GM20431 (cell line): Measurements from ENCODE around the gene PARD3.

Experiments used
- in situ Hi-C: fragments of 300-500 bp; cut with MseI, MboI; formaldehyde crosslinking; loops from one replicate; pipeline ENCODE4 v1.15.0; 2020; ENCODE audit warnings: low sequenced_read_pairs; ENCODE audit not compliant: unreplicated experiment

The PARD3 gene

DNA sequence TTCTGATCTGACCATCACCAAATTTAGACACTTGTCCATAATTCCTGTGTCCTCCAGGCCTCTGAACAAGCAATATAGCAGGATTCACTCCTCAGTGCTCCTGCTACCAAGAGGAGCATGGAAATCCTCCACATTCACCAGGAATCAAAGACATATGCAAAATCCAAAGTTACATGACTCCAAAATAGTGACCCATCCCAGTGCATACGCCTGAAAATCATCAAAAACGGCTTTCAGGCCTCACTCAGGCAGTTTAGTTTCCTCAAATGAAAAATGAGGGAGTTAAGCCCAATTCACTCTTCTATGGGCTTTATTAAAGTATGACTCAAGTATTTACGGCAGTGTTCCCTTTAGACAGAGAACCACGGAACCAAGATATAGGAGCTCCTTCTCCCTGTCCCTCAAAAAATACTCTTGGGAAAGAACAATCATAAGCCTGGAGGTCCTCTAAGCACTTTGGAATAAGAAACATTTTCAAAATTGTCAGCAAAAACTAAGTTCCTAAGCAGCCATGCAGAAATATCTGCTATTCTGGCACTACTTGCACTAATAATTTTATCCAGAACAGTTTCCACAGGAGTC, 240.7 kb downstream of the PARD3 start:
- in situ Hi-C loops, result no loop called here

- in situ Hi-C loops, result no loop called here
Observed at GRCh38 chr10:34570887-34571286, 244.2 kb downstream of the PARD3 start.

DNA sequence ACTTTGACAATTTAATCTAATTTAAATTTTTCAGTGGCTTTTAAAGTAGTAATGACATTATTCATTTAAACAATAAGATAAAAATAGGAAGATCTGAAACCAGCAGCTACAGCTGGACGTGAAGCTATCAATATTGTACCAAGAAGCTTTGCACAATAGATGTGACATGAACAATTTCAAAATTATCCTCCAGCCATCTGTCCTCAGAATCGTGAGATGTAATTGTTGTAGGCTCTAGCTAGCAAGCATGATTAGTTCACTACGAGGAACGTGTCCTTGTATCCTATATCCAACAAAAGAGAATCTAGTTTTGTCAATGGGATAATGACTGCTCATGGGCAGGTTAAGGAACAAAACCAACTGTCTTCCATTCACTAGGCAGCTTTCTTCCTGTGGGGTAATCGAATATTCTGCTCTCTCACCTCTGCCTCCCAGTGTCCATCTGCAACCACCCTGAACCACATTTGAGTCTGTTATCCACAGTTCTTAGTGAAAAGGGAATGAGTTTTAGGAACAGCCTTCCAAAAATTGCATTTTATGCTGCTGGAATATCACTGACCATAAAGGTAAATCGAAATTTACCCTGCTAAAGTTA, 247.3 kb downstream of the PARD3 start:
- in situ Hi-C loops, result no loop called here

- in situ Hi-C loops, result no loop called here
Observed at GRCh38 chr10:34565934-34566333, 249.2 kb downstream of the PARD3 start.

DNA sequence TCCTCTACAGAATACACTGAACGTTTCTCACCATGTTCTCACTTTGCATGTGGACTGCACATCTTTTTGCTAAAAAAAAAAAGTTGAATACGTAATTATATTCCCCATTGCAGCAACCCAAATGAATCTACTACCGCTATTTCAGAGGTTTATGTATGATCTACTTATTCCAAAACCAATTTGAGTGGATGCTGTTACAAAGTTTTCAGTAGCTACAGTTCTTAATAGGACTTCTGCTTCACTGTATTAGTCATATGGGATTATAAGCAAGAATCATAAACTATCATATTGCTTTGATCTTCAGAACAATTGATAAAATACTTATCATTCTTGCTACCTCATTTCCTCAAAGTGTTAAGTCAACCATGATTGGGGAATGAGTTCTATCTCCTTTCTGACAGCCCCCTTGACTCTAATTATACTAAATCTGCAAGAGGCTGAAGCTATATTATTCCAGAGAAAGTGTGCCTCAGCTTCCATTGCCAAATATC, 257.0 kb downstream of the PARD3 start:
- in situ Hi-C loops, result no loop called here

- in situ Hi-C loops, result no loop called here
Observed at GRCh38 chr10:34557173-34557572, 257.9 kb downstream of the PARD3 start.

DNA sequence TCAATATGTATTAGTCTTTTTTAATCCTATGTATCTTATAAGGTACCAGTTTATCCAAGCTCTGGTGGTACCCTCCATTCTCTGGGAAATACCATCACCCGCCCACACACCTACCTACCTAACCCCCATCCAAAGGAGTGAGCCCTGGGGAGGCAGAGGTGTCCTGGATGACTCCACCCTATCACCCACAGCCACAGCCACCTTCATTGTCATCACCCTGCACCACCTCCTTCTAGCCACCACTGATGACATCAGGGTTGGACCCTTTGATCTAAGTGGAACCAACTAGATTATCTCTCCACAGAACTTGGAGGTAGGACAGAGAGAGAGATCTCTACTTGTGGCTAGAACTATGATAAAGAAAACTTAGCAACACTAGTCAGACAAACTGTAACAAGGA, 259.4 kb downstream of the PARD3 start:
- in situ Hi-C loops, result no loop called here

DNA sequence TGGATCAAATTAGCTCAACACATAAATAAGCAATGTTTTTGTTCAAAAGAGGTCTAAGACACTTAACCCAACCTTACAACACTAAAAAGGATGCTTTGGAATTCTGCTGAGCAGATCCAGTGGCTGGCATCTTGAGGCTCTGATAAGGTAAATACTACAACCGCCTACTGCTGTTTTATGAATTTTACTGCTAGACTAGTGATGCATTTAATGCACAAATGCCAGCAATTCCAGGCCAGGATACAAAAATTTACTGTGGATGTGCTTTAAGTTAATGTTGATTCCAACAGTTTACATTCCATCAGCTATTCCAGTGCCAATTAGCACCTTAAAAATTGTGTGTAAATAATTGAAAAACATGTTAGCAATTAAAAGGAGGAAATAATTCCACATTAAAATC, 261.3 kb downstream of the PARD3 start:
- in situ Hi-C loops, result no loop called here

DNA sequence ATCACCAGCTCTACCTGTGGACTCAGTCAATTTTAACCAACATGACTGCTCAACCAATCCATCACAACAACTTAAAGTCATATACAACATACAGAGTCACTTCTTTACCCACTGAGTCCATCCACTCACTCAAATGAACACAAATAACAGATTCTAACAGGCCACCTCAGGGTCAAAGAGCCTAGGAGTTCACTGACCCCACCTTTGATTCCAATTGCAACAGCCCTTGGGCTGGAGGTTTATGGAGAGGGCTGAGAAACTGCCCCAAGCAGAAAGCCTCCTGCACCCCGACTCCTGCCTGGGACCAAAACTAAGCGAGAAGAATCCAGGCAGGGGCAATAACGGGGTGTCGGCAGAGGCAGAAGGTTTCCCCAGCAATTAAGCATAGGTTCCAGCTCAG, 263.8 kb downstream of the PARD3 start:
- in situ Hi-C loops, result no loop called here

DNA sequence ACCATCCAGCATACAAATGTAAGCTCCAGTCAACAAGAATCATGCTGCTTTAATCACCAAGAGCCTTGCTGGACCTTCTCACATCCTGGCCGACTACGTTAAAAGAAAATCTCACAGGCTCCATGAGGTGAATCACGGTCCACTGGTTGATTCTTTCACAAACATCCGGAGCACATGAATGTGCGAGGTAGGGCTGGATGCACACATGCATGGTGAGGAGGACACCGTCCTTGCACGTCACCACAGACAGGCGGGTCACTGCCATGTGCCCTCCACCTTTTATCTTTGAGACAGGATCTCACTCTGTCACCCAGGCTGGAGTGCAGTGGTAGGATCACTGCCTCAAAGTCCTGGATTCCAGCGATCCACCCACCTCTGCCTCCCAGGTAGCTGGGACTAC, 265.1 kb downstream of the PARD3 start:
- in situ Hi-C loops, result no loop called here

- in situ Hi-C loops, result no loop called here
Observed at GRCh38 chr10:34549001-34549400, 266.1 kb downstream of the PARD3 start.

- in situ Hi-C loops, result no loop called here
Observed at GRCh38 chr10:34548466-34548865, 266.6 kb downstream of the PARD3 start.

DNA sequence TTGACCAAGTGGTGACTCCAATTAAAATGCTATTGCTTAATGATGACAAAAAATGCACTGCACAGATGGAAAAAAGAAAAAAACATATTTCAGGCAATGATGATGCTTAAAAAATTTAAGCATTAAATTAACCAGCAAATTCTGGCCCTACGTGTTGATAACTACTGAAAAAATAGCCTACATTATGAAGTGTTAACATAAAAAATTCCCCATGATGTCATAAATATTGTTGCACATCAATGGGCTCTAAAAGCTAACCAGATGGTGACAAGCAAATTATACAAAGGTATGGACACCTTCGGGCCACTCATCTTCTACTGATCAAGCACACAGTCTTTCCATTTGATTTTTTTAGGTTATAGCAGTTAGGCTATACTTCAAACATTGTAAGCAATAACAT, 267.4 kb downstream of the PARD3 start:
- in situ Hi-C loops, result no loop called here

GRCh38 chr10:34547291-34547690, 267.8 kb downstream of the PARD3 start:
- in situ Hi-C loops, result no loop called here

- in situ Hi-C loops, result no loop called here
Observed at GRCh38 chr10:34544400-34544799, 270.7 kb downstream of the PARD3 start.

DNA sequence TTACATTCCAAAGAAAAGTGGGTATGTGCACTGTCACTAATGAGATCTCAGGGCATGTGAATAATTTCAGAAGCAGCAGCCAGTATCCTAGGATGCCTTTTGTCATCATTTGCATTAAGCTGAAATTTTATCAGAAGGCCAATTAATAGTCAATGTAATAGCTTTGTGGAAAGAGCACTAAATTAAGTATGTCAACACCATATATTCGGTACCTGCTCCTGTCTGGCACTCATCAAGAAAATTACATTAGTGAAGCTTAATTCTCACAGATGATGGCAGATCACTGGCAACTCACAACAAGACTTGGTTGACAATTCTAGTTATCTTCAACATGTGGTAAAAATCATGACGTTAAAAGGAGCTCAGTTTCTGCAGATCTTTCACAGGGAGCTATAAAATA, 271.4 kb downstream of the PARD3 start:
- in situ Hi-C loops, result no loop called here

- in situ Hi-C loops, result no loop called here
Observed at GRCh38 chr10:34540492-34540891, 274.6 kb downstream of the PARD3 start.

GRCh38 chr10:34539533-34540315, 275.4 kb downstream of the PARD3 start:
- in situ Hi-C loops, result no loop called here

- in situ Hi-C loops, result no loop called here
Observed at GRCh38 chr10:34538281-34538829, 276.7 kb downstream of the PARD3 start.

DNA sequence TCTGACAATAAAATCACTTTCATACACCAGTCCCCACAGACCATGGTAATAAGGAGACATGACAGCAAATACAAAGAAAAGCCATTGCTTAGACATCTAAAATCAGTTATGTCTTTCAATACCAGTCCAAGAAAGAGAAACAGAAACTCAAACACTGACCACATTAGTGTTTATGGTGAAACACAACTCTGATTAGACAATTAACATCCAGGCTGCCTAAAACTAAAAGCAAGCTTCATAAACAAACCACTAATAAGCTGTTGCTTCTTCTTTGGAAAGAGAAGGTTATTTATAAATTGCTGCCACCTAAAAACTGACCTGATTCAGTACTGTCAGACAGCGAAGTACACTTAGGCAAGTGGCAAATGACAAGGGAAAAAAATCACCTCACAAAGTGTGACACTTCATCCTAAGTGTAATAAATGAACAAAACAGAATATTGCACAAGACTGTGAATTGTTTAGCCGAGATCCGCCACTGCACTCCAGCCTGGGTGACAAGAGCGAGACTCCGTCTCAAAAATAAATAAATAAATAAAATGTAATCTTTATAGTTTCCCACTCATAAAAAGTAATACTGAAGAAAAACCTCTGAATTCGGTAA, 277.4 kb downstream of the PARD3 start:
- in situ Hi-C loops, result no loop called here

GRCh38 chr10:34535872-34536271, 279.2 kb downstream of the PARD3 start:
- in situ Hi-C loops, result no loop called here
